Esophagus muscularis mucosa (tissue), 4 donors: ENCODE data around the gene TIMM22. TPM values are rescaled to one million over a fixed set of nuclear protein-coding genes. Genes with fewer than 3 reads are reported as not detected.

ENCODE experiments used
- DNase-seq: peaks from one replicate; pipeline ENCODE4 v3.0.0-alpha.2; 2017; ENCODE audit errors: extremely low spot score
- H3K27ac ChIP-seq, 4 donors: fragments of 200-600 bp; sonication (generic); replicated peaks in 1 of 4; 1 replicate in 3 of 4; 2 replicates in 1 of 4; pipeline ENCODE4 v1.5.1; 2016 to 2019; ENCODE audit warnings: mild to moderate bottlenecking in 1 of 4
- H3K27me3 ChIP-seq, 4 donors: fragments of 200-600 bp; sonication (generic); one replicate each; pipeline versions ENCODE4 v1.5.1 to v1.6.0; 2016 to 2019
- H3K36me3 ChIP-seq, 4 donors: fragments of 200-600 bp; sonication (generic); one replicate each; pipeline ENCODE4 v1.5.1; 2016 to 2019
- H3K4me1 ChIP-seq, 4 donors: fragments of 200-600 bp; sonication (generic); one replicate each; pipeline ENCODE4 v1.5.1; 2016 to 2019
- H3K4me3 ChIP-seq, 4 donors: fragments of 200-600 bp; sonication (generic); 1 replicate in 2 of 4; 2 replicates in 2 of 4; pipeline ENCODE4 v1.5.1; 2016 to 2019; ENCODE audit warnings: mild to moderate bottlenecking in 4 of 4, moderate library complexity in 1 of 4
- H3K9me3 ChIP-seq, 4 donors: fragments of 200-600 bp; sonication (generic); 1 replicate in 3 of 4; 2 replicates in 1 of 4; pipeline ENCODE4 v1.5.1; 2016 to 2019
- EP300 ChIP-seq: sonication (generic); formaldehyde crosslinking; IDR thresholded peaks from one replicate; pipeline ENCODE4 v1.6.1; 2017; ENCODE audit warnings: antibody characterized with exemption
- POLR2A ChIP-seq: fragments of 450-650 bp; IDR thresholded peaks from one replicate; pipeline ENCODE4 v1.6.1; 2017; ENCODE audit warnings: antibody characterized with exemption, moderate library complexity, mild to moderate bottlenecking, low read depth
- POLR2AphosphoS5 ChIP-seq, 2 donors: sonication (generic); formaldehyde crosslinking; IDR thresholded peaks; one replicate each; pipeline ENCODE4 v1.6.1; 2017; ENCODE audit warnings: antibody characterized with exemption in 2 of 2
- WGBS: methylation state at CpG from one replicate; pipeline ENCODE4 v1.1.5; 2018; 5-methylcytosine and 5-hydroxymethylcytosine counted together
- intact Hi-C: fragments of 100-400 bp; cut with DNase I; formaldehyde crosslinking; loops from one replicate; pipeline ENCODE4 v1.15.1; 2023
- total RNA-seq, 4 donors: library from RNA; depleted of rRNA; stranded (reverse); fragments of >200 nt; gene quantifications; one replicate each; pipeline versions ENCODE4 v1.1.0 to v1.2.1, GENCODE V29; 2016
- TF ChIP-seq, protein P1 (sequence below), 3 experiments: fragments of 200-600 bp in 2 of 3; fragments of 450-650 bp in 1 of 3; sonication (generic) in 2 of 3; IDR thresholded peaks; one replicate each; pipeline ENCODE4 v1.5.1; 2017 to 2019; ENCODE audit warnings: antibody characterized with exemption in 3 of 3, mild to moderate bottlenecking in 2 of 3, moderate library complexity in 1 of 3

The TIMM22 gene
- total RNA-seq, 4 donors from 2014 or later: 14.1 to 17.9 (median 15.8) TPM

DNA sequence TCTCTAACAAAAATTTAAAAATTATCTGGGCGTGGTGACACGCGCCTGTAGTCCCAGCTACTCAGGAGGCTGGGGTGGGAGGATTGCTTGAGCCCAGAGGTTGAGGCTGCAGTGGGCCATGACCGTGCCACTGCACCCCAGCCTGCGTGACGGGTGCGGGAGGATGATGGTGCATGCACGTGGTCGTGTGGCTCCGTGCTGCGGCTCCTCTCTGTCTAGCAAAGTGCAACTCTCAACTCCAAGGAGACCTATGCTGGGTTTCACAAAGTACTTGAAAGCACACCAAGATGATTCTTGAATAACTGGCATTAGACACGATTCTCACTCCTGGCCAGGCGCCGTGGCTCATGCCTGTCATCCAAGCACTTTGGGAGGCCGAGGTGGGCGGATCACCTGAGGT is 43.2 kb upstream of the TIMM22 start:
- TF ChIP-seq EP300: no peak
- TF ChIP-seq, protein P1, sequence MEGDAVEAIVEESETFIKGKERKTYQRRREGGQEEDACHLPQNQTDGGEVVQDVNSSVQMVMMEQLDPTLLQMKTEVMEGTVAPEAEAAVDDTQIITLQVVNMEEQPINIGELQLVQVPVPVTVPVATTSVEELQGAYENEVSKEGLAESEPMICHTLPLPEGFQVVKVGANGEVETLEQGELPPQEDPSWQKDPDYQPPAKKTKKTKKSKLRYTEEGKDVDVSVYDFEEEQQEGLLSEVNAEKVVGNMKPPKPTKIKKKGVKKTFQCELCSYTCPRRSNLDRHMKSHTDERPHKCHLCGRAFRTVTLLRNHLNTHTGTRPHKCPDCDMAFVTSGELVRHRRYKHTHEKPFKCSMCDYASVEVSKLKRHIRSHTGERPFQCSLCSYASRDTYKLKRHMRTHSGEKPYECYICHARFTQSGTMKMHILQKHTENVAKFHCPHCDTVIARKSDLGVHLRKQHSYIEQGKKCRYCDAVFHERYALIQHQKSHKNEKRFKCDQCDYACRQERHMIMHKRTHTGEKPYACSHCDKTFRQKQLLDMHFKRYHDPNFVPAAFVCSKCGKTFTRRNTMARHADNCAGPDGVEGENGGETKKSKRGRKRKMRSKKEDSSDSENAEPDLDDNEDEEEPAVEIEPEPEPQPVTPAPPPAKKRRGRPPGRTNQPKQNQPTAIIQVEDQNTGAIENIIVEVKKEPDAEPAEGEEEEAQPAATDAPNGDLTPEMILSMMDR (IDR thresholded peaks at IDR 0.05): no peak
- no peak for TF ChIP-seq POLR2A
- TF ChIP-seq POLR2AphosphoS5 (IDR thresholded peaks at IDR 0.05): no peak
- Histone ChIP-seq H3K27ac (peak overlapping the region; percentile 78 to 90 (median 82)), H3K27me3 (no peaks in the 10 kb centered on the region), H3K36me3 (no peaks in the 10 kb centered on the region), H3K4me3 (no peak overlapping the region), H3K4me1 (peaks cover 21 to 66% (median 60%) of the 10 kb centered on the region in 4 donors), H3K9me3 (no peaks in the 10 kb centered on the region)
- WGBS: 88% methylated on average over 16 of the region's 16 CpGs
- intact Hi-C loops: no loop called here
- no peak for DNase-seq

DNA sequence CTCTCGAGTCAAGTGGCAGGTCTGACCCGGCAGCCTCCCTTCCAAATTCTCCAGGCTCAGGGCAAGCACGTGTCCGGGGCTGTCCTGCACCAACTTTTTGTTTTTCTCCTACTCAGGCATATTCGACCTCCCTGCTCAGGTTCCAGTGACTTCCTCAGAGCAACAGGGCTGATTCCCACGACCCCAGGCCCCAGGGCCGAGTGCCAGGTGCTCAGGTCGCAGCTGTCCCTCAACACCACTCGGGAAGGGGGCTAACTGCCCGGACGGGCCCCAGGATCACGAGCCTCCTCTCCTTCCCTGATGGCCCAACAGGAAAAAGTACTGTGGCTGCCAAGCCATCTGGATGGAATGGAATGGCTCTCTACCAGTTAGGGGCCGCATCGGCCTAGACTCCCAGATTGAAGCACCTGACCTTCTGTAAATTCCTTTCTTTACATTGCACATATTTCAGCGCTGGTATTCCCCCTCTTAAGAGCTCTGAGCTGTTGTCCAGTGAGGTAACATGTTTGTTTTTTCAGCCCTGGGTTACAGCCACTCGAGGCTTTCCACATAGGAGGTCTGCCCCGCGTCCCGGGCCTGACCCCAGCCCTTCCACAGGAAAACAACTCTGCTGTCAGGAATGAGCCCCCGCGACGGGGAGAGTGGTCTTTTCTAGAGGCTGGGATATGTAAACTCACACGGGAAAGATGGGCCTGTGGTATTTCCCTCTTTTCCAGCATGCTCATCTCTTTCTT is 42.3 kb upstream of the TIMM22 start:
- Histone ChIP-seq H3K4me3 (no peak overlapping the region), H3K4me1 (peaks cover 21 to 71% (median 63%) of the 10 kb centered on the region in 4 donors), H3K36me3 (no peaks in the 10 kb centered on the region), H3K9me3 (no peaks in the 10 kb centered on the region), H3K27ac (peak overlapping the region; percentile 78 to 90 (median 82)), H3K27me3 (no peaks in the 10 kb centered on the region)
- peak in 1 of 2 donors; percentile 39 for TF ChIP-seq POLR2AphosphoS5 (IDR thresholded peaks at IDR 0.05)
- TF ChIP-seq, protein P1 (IDR thresholded peaks at IDR 0.05): no peak
- TF ChIP-seq EP300: no peak
- TF ChIP-seq POLR2A: no peak
- WGBS: 33% methylated on average over 19 of the region's 23 CpGs
- no peak for DNase-seq
- intact Hi-C loops: no loop called here

DNA sequence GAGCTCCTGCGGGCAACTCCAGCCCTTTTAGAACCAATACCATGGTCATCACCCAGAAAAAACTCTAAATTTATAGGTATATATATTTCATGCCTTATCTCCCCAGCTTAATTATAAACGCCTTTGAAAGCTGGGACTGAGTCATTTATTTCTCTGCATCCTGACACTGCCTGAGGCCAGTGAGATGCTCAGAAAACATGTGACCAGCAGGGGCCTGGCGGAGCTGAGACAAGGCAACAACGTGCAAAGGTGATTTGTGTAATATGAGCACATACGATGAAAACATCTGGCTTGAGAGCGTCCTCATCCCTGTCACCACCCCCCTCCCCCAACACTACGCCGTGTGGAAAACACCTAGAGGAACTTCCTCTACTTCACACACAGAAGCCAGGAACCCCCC is 40.0 kb upstream of the TIMM22 start:
- DNase-seq: no peak
- 56% methylated on average over 8 of the region's 8 CpGs for WGBS
- no peaks in the 10 kb centered on the region for H3K9me3 ChIP-seq
- H3K4me1 ChIP-seq: peaks cover 8 to 58% (median 46%) of the 10 kb centered on the region in 4 donors
- TF ChIP-seq POLR2AphosphoS5 (IDR thresholded peaks at IDR 0.05) (peak in 1 of 2 donors; percentile 55), POLR2A (no peak), EP300 (no peak)
- TF ChIP-seq, protein P1 (IDR thresholded peaks at IDR 0.05): no peak
- H3K4me3 ChIP-seq: no peak overlapping the region
- intact Hi-C loops: no loop called here
- peak overlapping the region; percentile 78 to 90 (median 82) for H3K27ac ChIP-seq
- H3K27me3 ChIP-seq: no peaks in the 10 kb centered on the region
- H3K36me3 ChIP-seq: no peaks in the 10 kb centered on the region

DNA sequence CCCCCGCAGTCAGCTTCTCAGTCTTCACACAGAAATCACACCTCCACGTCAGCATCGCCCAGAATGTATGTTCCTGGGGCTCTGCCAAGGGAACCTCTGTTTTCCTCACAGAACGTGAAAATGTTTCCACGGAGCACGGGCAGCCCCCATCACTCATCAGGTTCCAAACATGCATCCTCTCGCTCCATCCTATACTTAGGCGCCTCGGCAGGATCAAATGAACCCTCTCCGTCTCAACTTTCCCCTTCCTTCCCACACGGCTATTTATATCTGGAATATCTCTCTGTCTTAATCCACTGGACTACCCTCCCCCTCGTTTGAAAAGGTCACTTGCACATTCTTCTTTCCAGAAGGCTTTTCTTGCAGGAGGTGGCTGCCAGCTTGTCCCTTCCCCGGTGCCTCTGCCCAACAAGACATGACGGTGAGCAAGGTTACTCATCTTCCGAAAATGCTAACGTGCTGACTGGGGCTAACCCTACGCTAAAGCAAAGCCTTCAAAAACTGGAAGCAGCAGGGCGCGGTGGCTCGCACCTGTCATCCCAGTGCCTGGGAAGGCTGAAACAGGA is 39.0 kb upstream of the TIMM22 start:
- no peak for DNase-seq
- intact Hi-C loops: no loop called here
- no peaks in the 10 kb centered on the region for H3K36me3 ChIP-seq
- 44% methylated on average over 20 of the region's 20 CpGs for WGBS
- peak overlapping the region; percentile 78 to 90 (median 82) for H3K27ac ChIP-seq
- H3K4me1 ChIP-seq: peaks cover 7 to 60% (median 44%) of the 10 kb centered on the region in 4 donors
- H3K4me3 ChIP-seq: no peak overlapping the region
- TF ChIP-seq, protein P1 (IDR thresholded peaks at IDR 0.05): no peak
- TF ChIP-seq POLR2A (no peak), EP300 (no peak), POLR2AphosphoS5 (IDR thresholded peaks at IDR 0.05) (peak; percentile 54 to 64)
- no peaks in the 10 kb centered on the region for H3K27me3 ChIP-seq
- no peaks in the 10 kb centered on the region for H3K9me3 ChIP-seq
